GM23338 (cell line): ENCODE results near the gene GSN. TPM values are rescaled to one million over a fixed set of nuclear protein-coding genes. Genes with fewer than 3 reads are reported as not detected.

Experiments used
- CREB1 ChIP-seq: fragments of 250-450 bp; sonication (Bioruptor Pico); IDR thresholded peaks from 2 replicates; pipeline ENCODE4 v1.5.0; 2020; ENCODE audit warnings: low read depth, mild to moderate bottlenecking, moderate library complexity
- CTCF ChIP-seq, 2 experiments: fragments of 200-600 bp in 1 of 2; sonication (generic) in 1 of 2; conservative IDR thresholded peaks; 2 replicates each; pipeline versions ENCODE4 v1.5.1 to v1.6.1; 2016 to 2017; ENCODE audit warnings: antibody characterized with exemption in 2 of 2, low read depth in 2 of 2, mild to moderate bottlenecking in 2 of 2, moderate library complexity in 1 of 2
- ETS1 ChIP-seq: IDR thresholded peaks from 2 replicates; pipeline ENCODE4 v1.6.1; 2016; ENCODE audit warnings: antibody characterized with exemption
- EZH2 ChIP-seq: fragments of 200-600 bp; sonication (generic); IDR thresholded peaks from one replicate; pipeline ENCODE4 v1.8.0; 2017; ENCODE audit warnings: antibody characterized with exemption, mild to moderate bottlenecking, low read depth; ENCODE audit not compliant: unreplicated experiment
- NANOG ChIP-seq: IDR thresholded peaks from 2 replicates; pipeline ENCODE4 v1.6.1; 2016; ENCODE audit warnings: antibody characterized with exemption, borderline replicate concordance
- POLR2AphosphoS5 ChIP-seq: IDR thresholded peaks from 2 replicates; pipeline ENCODE4 v1.6.1; 2016; ENCODE audit warnings: antibody characterized with exemption, low read depth
- REST ChIP-seq: IDR thresholded peaks from one replicate; pipeline ENCODE4 v1.6.1; 2018; ENCODE audit warnings: antibody characterized with exemption; ENCODE audit not compliant: unreplicated experiment
- ZNF114 ChIP-seq: fragments of 250-450 bp; sonication (Bioruptor Pico); IDR thresholded peaks from 2 replicates; pipeline ENCODE4 v1.5.0; 2020; ENCODE audit warnings: mild to moderate bottlenecking, moderate library complexity
- ZNF331 ChIP-seq: fragments of 250-450 bp; sonication (Bioruptor Pico); IDR thresholded peaks from 2 replicates; pipeline ENCODE4 v1.5.0; 2020; ENCODE audit warnings: low read depth, mild to moderate bottlenecking, moderate library complexity
- polyA plus RNA-seq: library from polyadenylated mRNA; unstranded; fragments of >200 nt; fragmentation: Nextera tagmentation; extraction: Ambion mirVana; gene quantifications from 2 replicates; pipeline ENCODE4 v1.2.1, GENCODE V29; 2016
- total RNA-seq: library from RNA; depleted of rRNA; stranded (reverse); fragments of >200 nt; shearing (Covaris generic); gene quantifications from 2 replicates; pipeline ENCODE4 v1.2.3, GENCODE V29; 2014; rRNA removed

The GSN gene
- total and polyA plus RNA-seq, 2 experiments from 2014 or later, result 30.2 to 85.7 TPM

GRCh38 chr9:121380846-121381245 lies 112.9 kb downstream of the GSN start (continued):
- TF ChIP-seq ETS1 (no peak), NANOG (no peak), POLR2AphosphoS5 (no peak), EZH2 (no peak), REST (no peak), CREB1 (no peak), ZNF114 (CRISPR knock-in tag) (no peak), ZNF331 (CRISPR knock-in tag) (no peak), CTCF (conservative IDR thresholded peaks at IDR 0.05; ENCODE audit: low read depth in 2 of 2) (no peak)

Other genes starting within 250 kb of the GSN start
- 0.12 and 0.31 TPM in 2 replicates for gene C5, start 217.9 kb upstream of the GSN start, total RNA-seq
- 0.09 TPM in 1 of 2 replicates, not detected in the other for gene C5, start 217.9 kb upstream of the GSN start, polyA plus RNA-seq
- 9.2 and 15.3 TPM in 2 replicates for gene CNTRL, start 193.2 kb upstream of the GSN start, total RNA-seq
- gene CNTRL, start 193.2 kb upstream of the GSN start, polyA plus RNA-seq, result 6.4 and 11.7 TPM in 2 replicates
- gene RAB14, start 66.3 kb upstream of the GSN start, total RNA-seq, result 29.7 and 31.0 TPM in 2 replicates
- 21.1 and 22.8 TPM in 2 replicates for gene RAB14, start 66.3 kb upstream of the GSN start, polyA plus RNA-seq
- 51.1 and 61.0 TPM in 2 replicates for gene STOM, start 102.1 kb downstream of the GSN start, total RNA-seq
- 29.4 and 30.4 TPM in 2 replicates for gene STOM, start 102.1 kb downstream of the GSN start, polyA plus RNA-seq
- gene GGTA1, start 231.7 kb downstream of the GSN start, total RNA-seq, result not detected in 2 replicates
- gene GGTA1, start 231.7 kb downstream of the GSN start, polyA plus RNA-seq, result 0.16 and 0.17 TPM in 2 replicates